ENCODE data around the gene RPL3.
"Not testable (repeated sequence)": the region's sequence is repeated elsewhere in the genome, so short reads cannot be mapped to it uniquely, and the experiment has no call there.

RPL3 gene

GRCh38 chr22:39350757-39351688 is 31.6 kb upstream of the RPL3 start:
- no peak for DNase-seq

GRCh38 chr22:39349967-39350726 is 30.7 kb upstream of the RPL3 start, which contains the start of gene SYNGR1:
Gene SYNGR1, plus strand, starts transcription at chr22:39349991. Its CDS starts 20 bp downstream, at chr22:39350011.
- no peak for DNase-seq

GRCh38 chr22:39349506-39349966 is 30.1 kb upstream of the RPL3 start:
- DNase-seq = peak; percentile 28

GRCh38 chr22:39348909-39349505 is 29.6 kb upstream of the RPL3 start:
- DNase-seq = peak; percentile 27

- no peak for DNase-seq
These were observed 25.8 kb upstream of the RPL3 start for GRCh38 chr22:39345231-39345630.

DNA sequence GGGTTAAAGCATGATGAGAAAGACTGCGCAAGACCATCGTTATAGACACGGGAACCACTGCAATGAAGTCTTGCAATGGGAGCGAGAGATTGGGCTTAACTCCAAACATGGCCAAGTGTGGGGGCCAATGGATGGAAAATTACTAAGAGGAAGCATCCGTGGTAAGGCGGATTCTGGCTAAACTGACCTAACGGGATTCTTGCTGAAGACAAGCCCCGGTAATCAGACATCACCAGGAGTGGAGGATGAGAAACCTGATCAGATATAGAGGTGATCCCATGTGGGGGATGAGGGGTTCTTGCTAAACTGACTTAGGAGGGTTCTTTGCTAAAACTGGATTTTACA is 24.6 kb upstream of the RPL3 start:
- DNase-seq = no peak

DNA sequence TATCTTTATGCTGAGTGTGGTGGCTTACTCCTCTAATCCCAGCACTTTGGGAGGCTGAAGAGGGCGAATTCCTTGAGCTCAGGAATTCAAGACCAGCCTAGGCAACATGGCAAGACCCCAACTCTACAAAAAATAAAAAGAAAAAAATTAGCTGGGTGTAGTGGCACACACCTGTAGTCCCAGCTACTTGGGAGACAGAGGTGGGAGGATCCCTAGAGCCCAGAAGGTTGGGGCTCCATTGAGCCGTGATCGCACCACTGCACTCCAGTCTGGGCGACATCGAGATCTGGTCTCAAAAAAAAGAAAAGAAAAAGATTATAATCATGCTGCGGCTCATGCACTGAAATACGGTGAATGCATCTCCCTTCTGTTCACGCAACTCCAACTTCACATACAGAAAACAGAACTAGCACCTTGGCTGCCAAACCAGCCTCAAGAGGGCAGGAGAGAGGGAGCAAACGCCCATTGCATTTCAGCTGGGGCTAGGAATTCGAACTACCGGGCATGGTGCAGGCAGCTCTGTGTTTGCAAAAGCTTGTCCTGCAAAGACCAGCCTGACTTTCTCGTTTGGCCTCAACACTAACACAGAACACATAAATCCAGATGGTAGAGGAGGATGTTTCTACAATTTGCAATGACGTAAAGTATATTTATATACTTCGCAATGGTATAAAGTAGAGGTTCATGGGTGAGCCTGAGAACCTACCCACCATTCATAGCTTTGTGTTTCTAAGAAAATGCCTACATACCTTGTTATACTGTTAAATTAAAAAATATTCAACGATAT is 24.0 kb upstream of the RPL3 start:
- peak; percentile 58 for DNase-seq

- DNase-seq = no peak
These were observed 21.8 kb upstream of the RPL3 start for GRCh38 chr22:39341179-39341578.

- DNase-seq = not testable (repeated sequence)
These were observed 20.4 kb upstream of the RPL3 start for GRCh38 chr22:39339775-39340174.

- no peak for DNase-seq
These were observed 17.0 kb upstream of the RPL3 start for GRCh38 chr22:39336411-39336810.

- DNase-seq = no peak
These were observed 13.1 kb upstream of the RPL3 start for GRCh38 chr22:39332441-39333064.

- DNase-seq = not testable (repeated sequence)
These were observed 11.1 kb upstream of the RPL3 start for GRCh38 chr22:39330553-39330952.

- DNase-seq = no peak
These were observed 8.8 kb upstream of the RPL3 start for GRCh38 chr22:39327995-39328754.

GRCh38 chr22:39325392-39325932 is 6.0 kb upstream of the RPL3 start:
- DNase-seq = no peak

DNA sequence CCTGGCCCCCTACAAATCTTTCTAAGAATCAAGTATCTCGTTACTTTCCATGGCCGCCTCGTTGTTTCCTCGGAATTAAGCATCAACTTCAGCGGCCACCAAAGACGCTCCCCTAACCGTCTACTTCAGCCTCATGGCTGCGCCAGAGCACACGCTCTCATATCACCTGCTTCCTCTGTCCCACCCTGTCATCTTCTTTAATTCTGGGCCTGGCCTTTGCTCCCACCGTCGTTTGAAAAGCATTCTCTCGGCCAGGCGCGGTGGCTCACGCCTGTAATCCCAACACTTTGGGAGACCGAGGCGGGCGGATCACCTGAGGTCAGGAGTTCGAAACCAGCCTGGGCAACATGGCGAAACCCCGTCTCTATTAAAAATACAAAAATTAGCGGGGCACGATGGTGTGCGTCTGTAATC is 1.2 kb upstream of the RPL3 start:
- DNase-seq = not testable (repeated sequence)

DNA sequence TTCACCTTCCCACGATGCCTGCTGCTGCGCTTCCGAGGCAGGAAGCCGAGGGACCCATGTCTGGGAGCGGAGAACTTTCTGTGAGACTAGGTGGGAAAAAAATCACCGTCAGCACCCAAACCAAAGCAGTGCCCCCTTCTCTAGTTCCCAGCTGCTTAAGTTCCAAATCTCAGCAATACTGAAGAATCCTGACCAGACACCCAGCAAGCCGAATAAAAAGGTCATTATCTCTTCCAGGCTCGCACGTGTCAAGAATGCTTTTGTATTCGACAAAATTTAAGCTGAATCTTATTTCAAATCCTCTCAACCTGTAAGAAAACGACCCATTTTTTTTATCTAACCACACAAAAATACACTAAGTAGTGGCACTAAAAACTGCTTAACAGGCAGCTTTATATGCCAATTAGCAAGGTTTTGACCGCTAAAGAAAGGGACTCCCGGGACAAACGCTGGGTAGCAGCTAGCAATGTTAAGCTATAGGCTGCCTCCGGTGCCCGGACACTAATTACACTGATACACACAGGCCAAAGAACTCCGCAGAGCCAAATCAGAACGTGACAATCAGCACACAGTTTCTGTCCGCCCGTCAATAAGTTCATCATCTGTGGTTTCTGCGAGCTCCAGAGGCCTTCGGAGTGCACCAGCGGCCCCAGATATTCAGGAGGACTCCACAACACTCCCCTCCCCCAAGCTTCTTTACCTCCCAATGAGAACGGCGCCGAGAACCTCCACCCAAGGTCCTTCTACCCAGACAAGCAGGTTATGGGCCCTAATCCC is 728 bp downstream of the RPL3 start:
- DNase-seq = no peak

GRCh38 chr22:39317775-39318506 is 1.5 kb downstream of the RPL3 start:
- no peak for DNase-seq

- no peak for DNase-seq
These were observed 2.2 kb downstream of the RPL3 start for GRCh38 chr22:39317084-39317774.

Measured in activated CD8-positive, alpha-beta memory T cell treated with anti-CD3 and anti-CD28 coated beads, Interleukin-2, amount 50 U/mL, for 4 hours (primary cell).